CD14-positive monocyte (primary cell): ENCODE data around the gene UFSP1. TPM values are rescaled to one million over a fixed set of nuclear protein-coding genes. Genes with fewer than 3 reads are reported as not detected.

ENCODE experiments used
- DNase-seq, 3 donors: peaks; one replicate each; pipeline ENCODE4 v3.0.0-alpha.2; 2011 to 2022
- H2AFZ ChIP-seq: 2 replicates; pipeline ENCODE4 v1.6.0; 2012; ENCODE audit warnings: mild to moderate bottlenecking, low read depth, low read length, inconsistent platforms; ENCODE audit not compliant: insufficient read depth, poor library complexity, severe bottlenecking
- H3K27ac ChIP-seq, 2 donors: 1 replicate in 1 of 2; 2 replicates in 1 of 2; pipeline ENCODE4 v1.5.1; 2012 to 2013; ENCODE audit warnings: low read length in 2 of 2, control low read depth in 1 of 2, inconsistent platforms in 1 of 2, low read depth in 1 of 2, mild to moderate bottlenecking in 1 of 2
- H3K27me3 ChIP-seq, 2 donors: one replicate each; pipeline versions ENCODE4 v1.6.0 to v1.6.1; 2011 to 2013; ENCODE audit warnings: low read length in 2 of 2; ENCODE audit not compliant: control insufficient read depth in 2 of 2, insufficient read depth in 2 of 2
- H3K36me3 ChIP-seq, 2 donors: replicated peaks in 1 of 2; 1 replicate in 1 of 2; 2 replicates in 1 of 2; pipeline versions ENCODE4 v1.5.1 to v1.6.1; 2012 to 2013; ENCODE audit warnings: low read length in 2 of 2, control low read depth in 1 of 2, inconsistent platforms in 1 of 2, mild to moderate bottlenecking in 1 of 2; ENCODE audit not compliant: insufficient read depth in 2 of 2, control insufficient read depth in 1 of 2
- H3K4me1 ChIP-seq, 2 donors: 1 replicate in 1 of 2; 2 replicates in 1 of 2; pipeline versions ENCODE4 v1.5.1 to v1.6.1; 2012 to 2013; ENCODE audit warnings: low read length in 2 of 2, control low read depth in 1 of 2, inconsistent platforms in 1 of 2, mild to moderate bottlenecking in 1 of 2, moderate library complexity in 1 of 2; ENCODE audit not compliant: insufficient read depth in 2 of 2, control insufficient read depth in 1 of 2
- H3K4me2 ChIP-seq: replicated peaks from 2 replicates; pipeline ENCODE3; 2012; ENCODE audit warnings: low read length, moderate library complexity, mild to moderate bottlenecking; ENCODE audit not compliant: poor library complexity, severe bottlenecking; ENCODE audit errors: extremely low read depth
- H3K4me3 ChIP-seq, 3 experiments: fragments of 200-600 bp in 1 of 3; sonication (generic) in 1 of 3; replicated peaks in 1 of 3; 1 replicate in 2 of 3; 2 replicates in 1 of 3; pipeline ENCODE4 v1.5.1; 2011 to 2013; ENCODE audit warnings: low read length in 3 of 3, mild to moderate bottlenecking in 3 of 3, control low read depth in 2 of 3, low read depth in 2 of 3, inconsistent platforms in 1 of 3, moderate library complexity in 1 of 3
- H3K79me2 ChIP-seq: 2 replicates; pipeline ENCODE4 v1.6.0; 2012; ENCODE audit warnings: mild to moderate bottlenecking, control low read depth, inconsistent platforms, low read length, moderate library complexity; ENCODE audit not compliant: insufficient read depth
- H3K9ac ChIP-seq: 2 replicates; pipeline ENCODE4 v1.6.0; 2017; ENCODE audit warnings: low read length, mild to moderate bottlenecking; ENCODE audit not compliant: insufficient read depth, poor library complexity, severe bottlenecking
- H3K9me3 ChIP-seq, 2 donors: replicated peaks in 1 of 2; 1 replicate in 1 of 2; 2 replicates in 1 of 2; pipeline versions ENCODE4 v1.5.1 to v1.6.1; 2012 to 2013; ENCODE audit warnings: low read length in 2 of 2, control low read depth in 1 of 2; ENCODE audit not compliant: control insufficient read depth in 1 of 2, insufficient read depth in 1 of 2
- H4K20me1 ChIP-seq: 2 replicates; pipeline ENCODE4 v1.6.0; 2012; ENCODE audit warnings: mild to moderate bottlenecking, low read length, control low read depth, moderate library complexity; ENCODE audit not compliant: insufficient read depth
- H3K27ac Mint-ChIP-seq, 7 donors: one replicate each; pipeline ENCODE4 v1.8.0; 2020; ENCODE audit warnings: mild to moderate bottlenecking in 7 of 7, mixed read lengths in 7 of 7, moderate library complexity in 6 of 7, inconsistent platforms in 2 of 7
- H3K27me3 Mint-ChIP-seq, 3 donors: one replicate each; pipeline ENCODE4 v1.8.0; 2021 to 2022; ENCODE audit warnings: low read depth in 3 of 3, mild to moderate bottlenecking in 3 of 3, mixed read lengths in 3 of 3, moderate library complexity in 3 of 3, inconsistent platforms in 1 of 3
- H3K36me3 Mint-ChIP-seq, 2 donors: one replicate each; pipeline ENCODE4 v1.8.0; 2020; ENCODE audit warnings: mixed read lengths in 2 of 2, inconsistent platforms in 1 of 2, mild to moderate bottlenecking in 1 of 2
- H3K4me1 Mint-ChIP-seq: one replicate; pipeline ENCODE4 v1.8.0; 2020; ENCODE audit warnings: mild to moderate bottlenecking, mixed read lengths
- H3K4me3 Mint-ChIP-seq, 2 donors: one replicate each; pipeline ENCODE4 v1.8.0; 2020; ENCODE audit warnings: mild to moderate bottlenecking in 2 of 2, mixed read lengths in 2 of 2, moderate library complexity in 1 of 2
- H3K9me3 Mint-ChIP-seq, 7 donors: one replicate each; pipeline ENCODE4 v1.8.0; 2020 to 2022; ENCODE audit warnings: mixed read lengths in 7 of 7, mild to moderate bottlenecking in 6 of 7, moderate library complexity in 6 of 7, inconsistent platforms in 2 of 7
- WGBS: methylation state at CpG from one replicate; pipeline ENCODE4 v1.1.5; 2013; ENCODE audit warnings: missing lambda C conversion rate; ENCODE audit not compliant: insufficient coverage; 5-methylcytosine and 5-hydroxymethylcytosine counted together
- intact Hi-C, 2 donors: fragments of 100-400 bp; cut with micrococcal nuclease; formaldehyde crosslinking; loops; one replicate each; pipeline versions ENCODE4 v1.15.0 to v1.15.1; 2023
- polyA plus RNA-seq, 3 donors: library from polyadenylated mRNA; depleted of rRNA in 1 of 3; unstranded in 2 of 3; stranded (reverse) in 1 of 3; fragments of 300-500 nt in 2 of 3; fragments of >200 nt in 1 of 3; fragmentation: Illumina TruSeq in 2 of 3; gene quantifications; 1 replicate in 2 of 3; 2 replicates in 1 of 3; pipeline ENCODE4 v1.2.3, GENCODE V29; 2012 to 2021
- small RNA-seq: library from RNA; depleted of rRNA; stranded (forward); fragments of <200 nt; gene quantifications from one replicate; pipeline ENCODE3, GENCODE V24; 2012; ENCODE audit warnings: low read depth; ENCODE audit not compliant: insufficient read length
- TF ChIP-seq, protein P1 (sequence below): fragments of 200-600 bp; IDR thresholded peaks from one replicate; pipeline ENCODE4 v1.8.0; 2022; ENCODE audit warnings: antibody characterized with exemption, mild to moderate bottlenecking

UFSP1 gene
- polyA plus RNA-seq, 3 donors, result 0.57 to 0.76 (median 0.57) TPM

- H3K4me1 ChIP-seq, result peaks cover 16 to 17% of the 10 kb centered on the region in 2 donors
- no peaks in the 10 kb centered on the region for H4K20me1 ChIP-seq
- Mint-ChIP-seq H3K4me3 (no peak overlapping the region), H3K4me1 (peaks cover 18% of the 10 kb centered on the region), H3K9me3 (no peaks in the 10 kb centered on the region), H3K27ac (no peak overlapping the region), H3K27me3 (peaks cover 2 to 5% (median 2%) of the 10 kb centered on the region in 3 donors), H3K36me3 (no peaks in the 10 kb centered on the region)
- no peak for DNase-seq
- no peak overlapping the region for H3K4me3 ChIP-seq
- TF ChIP-seq, protein P1, sequence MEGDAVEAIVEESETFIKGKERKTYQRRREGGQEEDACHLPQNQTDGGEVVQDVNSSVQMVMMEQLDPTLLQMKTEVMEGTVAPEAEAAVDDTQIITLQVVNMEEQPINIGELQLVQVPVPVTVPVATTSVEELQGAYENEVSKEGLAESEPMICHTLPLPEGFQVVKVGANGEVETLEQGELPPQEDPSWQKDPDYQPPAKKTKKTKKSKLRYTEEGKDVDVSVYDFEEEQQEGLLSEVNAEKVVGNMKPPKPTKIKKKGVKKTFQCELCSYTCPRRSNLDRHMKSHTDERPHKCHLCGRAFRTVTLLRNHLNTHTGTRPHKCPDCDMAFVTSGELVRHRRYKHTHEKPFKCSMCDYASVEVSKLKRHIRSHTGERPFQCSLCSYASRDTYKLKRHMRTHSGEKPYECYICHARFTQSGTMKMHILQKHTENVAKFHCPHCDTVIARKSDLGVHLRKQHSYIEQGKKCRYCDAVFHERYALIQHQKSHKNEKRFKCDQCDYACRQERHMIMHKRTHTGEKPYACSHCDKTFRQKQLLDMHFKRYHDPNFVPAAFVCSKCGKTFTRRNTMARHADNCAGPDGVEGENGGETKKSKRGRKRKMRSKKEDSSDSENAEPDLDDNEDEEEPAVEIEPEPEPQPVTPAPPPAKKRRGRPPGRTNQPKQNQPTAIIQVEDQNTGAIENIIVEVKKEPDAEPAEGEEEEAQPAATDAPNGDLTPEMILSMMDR, result no peak
- H3K4me2 ChIP-seq, result no peak overlapping the region
- no peak overlapping the region for H3K27ac ChIP-seq
- H3K9me3 ChIP-seq, result no peaks in the 10 kb centered on the region
- H3K36me3 ChIP-seq, result no peaks in the 10 kb centered on the region
- WGBS, result no CpG with 5 or more reads among the region's 8 CpGs
- no peak overlapping the region for H2AFZ ChIP-seq
- H3K9ac ChIP-seq, result no peak overlapping the region
- no peaks in the 10 kb centered on the region for H3K27me3 ChIP-seq
- no peaks in the 10 kb centered on the region for H3K79me2 ChIP-seq
- intact Hi-C loops, result no loop called here
Measured at GRCh38 chr7:100840470-100841100, 48.9 kb downstream of the UFSP1 start.

GRCh38 chr7:100839361-100839760 lies 50.2 kb downstream of the UFSP1 start:
- peaks cover 16 to 17% of the 10 kb centered on the region in 2 donors for H3K4me1 ChIP-seq
- H3K27ac ChIP-seq, result no peak overlapping the region
- DNase-seq, result no peak
- no peaks in the 10 kb centered on the region for H4K20me1 ChIP-seq
- H3K4me1 Mint-ChIP-seq, result peaks cover 18% of the 10 kb centered on the region
- no peaks in the 10 kb centered on the region for H3K79me2 ChIP-seq
- H3K9ac ChIP-seq, result no peak overlapping the region
- no peak overlapping the region for H2AFZ ChIP-seq
- no peaks in the 10 kb centered on the region for H3K9me3 ChIP-seq
- H3K36me3 Mint-ChIP-seq, result no peaks in the 10 kb centered on the region
- H3K9me3 Mint-ChIP-seq, result no peaks in the 10 kb centered on the region
- TF ChIP-seq, protein P1, result no peak
- no peak overlapping the region for H3K4me3 ChIP-seq
- 97% methylated on average over 16 of the region's 18 CpGs for WGBS
- H3K4me3 Mint-ChIP-seq, result no peak overlapping the region
- H3K4me2 ChIP-seq, result no peak overlapping the region
- intact Hi-C loops, result no loop called here
- H3K27me3 ChIP-seq, result no peaks in the 10 kb centered on the region
- no peak overlapping the region for H3K27ac Mint-ChIP-seq
- peaks cover 2 to 5% (median 4%) of the 10 kb centered on the region in 3 donors for H3K27me3 Mint-ChIP-seq
- H3K36me3 ChIP-seq, result no peaks in the 10 kb centered on the region

Small RNAs within 50 kb of the gene (small RNA-seq; reads per million reads assigned to genes)
- gene RN7SL549P (not detected), gene RPS29P15 (not detected)

Other genes starting within 250 kb of the UFSP1 start
- 1 to 10 TPM in 1 of 3 donors, under 1 TPM in 1, not detected in 1; 0.79 to 1.4 TPM for gene TFR2, start 248.2 kb downstream of the UFSP1 start, polyA plus RNA-seq
- gene ACTL6B, start 233.3 kb downstream of the UFSP1 start, polyA plus RNA-seq, result not detected
- gene GNB2, start 216.0 kb downstream of the UFSP1 start, polyA plus RNA-seq, result 100 to 1,000 TPM in 1 of 3 donors, 10 to 100 TPM in 2; 90.0 to 436 (median 94.6) TPM
- gene GIGYF1, start 195.5 kb downstream of the UFSP1 start, polyA plus RNA-seq, result 10 to 100 TPM in 1 of 3 donors, under 1 TPM in 2; 0.30 to 30.6 (median 0.34) TPM
- gene POP7, start 183.6 kb downstream of the UFSP1 start, polyA plus RNA-seq, result 10 to 100 TPM; 11.1 to 48.5 (median 41.6) TPM
- gene EPO, start 169.2 kb downstream of the UFSP1 start, polyA plus RNA-seq, result not detected
- not detected for gene ZAN, start 156.1 kb downstream of the UFSP1 start, polyA plus RNA-seq
- gene EPHB4, start 62.2 kb downstream of the UFSP1 start, polyA plus RNA-seq, result 1 to 10 TPM; 5.0 to 6.5 (median 5.7) TPM
- 100 to 1,000 TPM in 1 of 3 donors, 10 to 100 TPM in 2; 18.8 to 119 (median 19.3) TPM for gene SLC12A9, start 37.0 kb downstream of the UFSP1 start, polyA plus RNA-seq
- gene TRIP6, start 22.3 kb downstream of the UFSP1 start, polyA plus RNA-seq, result 1 to 10 TPM; 1.9 to 5.9 (median 5.8) TPM
- 100 to 1,000 TPM in 1 of 3 donors, 10 to 100 TPM in 2; 26.9 to 116 (median 29.6) TPM for gene SRRT, start 14.6 kb downstream of the UFSP1 start, polyA plus RNA-seq
- under 1 TPM in 1 of 3 donors, not detected in 2; 0.19 TPM for gene ACHE, start 6.2 kb upstream of the UFSP1 start, polyA plus RNA-seq
- gene MUC3A, start 59.8 kb upstream of the UFSP1 start, polyA plus RNA-seq, result not detected
- gene MUC12, start 79.8 kb upstream of the UFSP1 start, polyA plus RNA-seq, result under 1 TPM in 1 of 3 donors, not detected in 2; 0.44 TPM
- gene MUC17, start 130.4 kb upstream of the UFSP1 start, polyA plus RNA-seq, result not detected
- gene TRIM56, start 195.8 kb upstream of the UFSP1 start, polyA plus RNA-seq, result 1 to 10 TPM in 2 of 3 donors, under 1 TPM in 1; 0.66 to 9.4 (median 1.2) TPM
- gene SERPINE1, start 237.4 kb upstream of the UFSP1 start, polyA plus RNA-seq, result under 1 TPM; 0.07 to 0.21 (median 0.16) TPM